Mesenchymal stem cell (in vitro differentiated cells and primary cell): ENCODE measurements around the gene FGF14.

Experiments
- DNase-seq: peaks from one replicate; pipeline ENCODE4 v3.0.0-alpha.2; 2013
- H2AFZ ChIP-seq: one replicate; pipeline ENCODE4 v1.6.1; 2013; ENCODE audit warnings: low read depth, mild to moderate bottlenecking, control low read depth, inconsistent platforms, low read length, moderate library complexity
- H2AK5ac ChIP-seq: 2 replicates; pipeline ENCODE4 v1.6.1; 2013; ENCODE audit warnings: low read length, moderate library complexity, mild to moderate bottlenecking, inconsistent platforms; ENCODE audit not compliant: severe bottlenecking
- H2BK120ac ChIP-seq: one replicate; pipeline ENCODE4 v1.6.1; 2013; ENCODE audit warnings: low read depth, mild to moderate bottlenecking, inconsistent platforms, low read length, moderate library complexity
- H2BK12ac ChIP-seq, 2 experiments: one replicate each; pipeline ENCODE4 v1.6.1; 2013; ENCODE audit warnings: inconsistent platforms in 2 of 2, low read length in 2 of 2, mild to moderate bottlenecking in 2 of 2, moderate library complexity in 2 of 2, control low read depth in 1 of 2
- H2BK15ac ChIP-seq: one replicate; pipeline ENCODE4 v1.6.1; 2013; ENCODE audit warnings: mild to moderate bottlenecking, low read depth, inconsistent platforms; ENCODE audit not compliant: poor library complexity, severe bottlenecking
- H2BK5ac ChIP-seq: 2 replicates; pipeline ENCODE4 v1.6.1; 2013; ENCODE audit warnings: low read depth, mild to moderate bottlenecking, low read length, control low read depth, inconsistent platforms; ENCODE audit not compliant: poor library complexity, severe bottlenecking
- H3K14ac ChIP-seq, 2 experiments: one replicate each; pipeline ENCODE4 v1.6.1; 2013; ENCODE audit warnings: inconsistent platforms in 2 of 2, low read length in 2 of 2, control low read depth in 1 of 2, mild to moderate bottlenecking in 1 of 2, moderate library complexity in 1 of 2
- H3K18ac ChIP-seq, 2 experiments: one replicate each; pipeline ENCODE4 v1.6.1; 2013; ENCODE audit warnings: inconsistent platforms in 2 of 2, low read length in 2 of 2, control low read depth in 1 of 2, low read depth in 1 of 2, mild to moderate bottlenecking in 1 of 2
- H3K23ac ChIP-seq, 2 experiments: one replicate each; pipeline ENCODE4 v1.6.1; 2013; ENCODE audit warnings: inconsistent platforms in 2 of 2, low read length in 2 of 2, mild to moderate bottlenecking in 2 of 2, moderate library complexity in 2 of 2, control low read depth in 1 of 2
- H3K27ac ChIP-seq: 2 replicates; pipeline ENCODE4 v1.5.1; 2013; ENCODE audit warnings: mild to moderate bottlenecking, moderate library complexity, low read length, control low read depth, inconsistent platforms; ENCODE audit not compliant: poor library complexity, severe bottlenecking
- H3K27me3 ChIP-seq, 2 experiments: 2 replicates each; pipeline versions ENCODE4 v1.6.1 to v1.7.0; 2013; ENCODE audit warnings: low read length in 2 of 2, mild to moderate bottlenecking in 2 of 2, moderate library complexity in 2 of 2, control low read depth in 1 of 2, inconsistent platforms in 1 of 2; ENCODE audit not compliant: control insufficient read depth in 1 of 2, insufficient read depth in 1 of 2
- H3K36me3 ChIP-seq, 2 experiments: 2 replicates each; pipeline versions ENCODE4 v1.6.1 to v1.7.0; 2013; ENCODE audit warnings: low read length in 2 of 2, control low read depth in 1 of 2, inconsistent platforms in 1 of 2, low read depth in 1 of 2, mild to moderate bottlenecking in 1 of 2; ENCODE audit not compliant: insufficient read depth in 2 of 2, control insufficient read depth in 1 of 2
- H3K4ac ChIP-seq, 2 experiments: one replicate each; pipeline ENCODE4 v1.6.1; 2013; ENCODE audit warnings: inconsistent platforms in 2 of 2, low read length in 2 of 2, mild to moderate bottlenecking in 2 of 2, moderate library complexity in 2 of 2, control low read depth in 1 of 2, low read depth in 1 of 2
- H3K4me1 ChIP-seq: 2 replicates; pipeline ENCODE4 v1.6.1; 2013; ENCODE audit warnings: low read depth, low read length, control low read depth; ENCODE audit not compliant: control insufficient read depth, insufficient read depth
- H3K4me2 ChIP-seq: 2 replicates; pipeline ENCODE4 v1.6.1; 2013; ENCODE audit warnings: low read length, mild to moderate bottlenecking, inconsistent platforms; ENCODE audit not compliant: poor library complexity, severe bottlenecking
- H3K4me3 ChIP-seq, 2 experiments: 2 replicates each; pipeline versions ENCODE4 v1.5.1 to v1.7.0; 2013; ENCODE audit warnings: low read length in 2 of 2, mild to moderate bottlenecking in 2 of 2, control low read depth in 1 of 2, low read depth in 1 of 2; ENCODE audit not compliant: insufficient read depth in 1 of 2
- H3K79me1 ChIP-seq: replicated peaks from 2 replicates; pipeline ENCODE4 v1.6.1; 2013; ENCODE audit warnings: mild to moderate bottlenecking, control low read depth, low read length, inconsistent platforms; ENCODE audit not compliant: poor library complexity, severe bottlenecking
- H3K9ac ChIP-seq: 2 replicates; pipeline ENCODE4 v1.7.0; 2013; ENCODE audit warnings: mild to moderate bottlenecking, low read length, moderate library complexity
- H3K9me3 ChIP-seq: 2 replicates; pipeline ENCODE4 v1.7.0; 2013; ENCODE audit warnings: mild to moderate bottlenecking, low read length; ENCODE audit not compliant: control insufficient read depth
- H4K8ac ChIP-seq: one replicate; pipeline ENCODE4 v1.6.1; 2013; ENCODE audit warnings: inconsistent platforms, mild to moderate bottlenecking, low read length, moderate library complexity
- H4K91ac ChIP-seq: one replicate; pipeline ENCODE4 v1.6.1; 2013; ENCODE audit warnings: mild to moderate bottlenecking, low read length, inconsistent platforms
- whole genome bisulfite sequencing: methylation state at CpG from one replicate; pipeline ENCODE4 v1.1.7; 2013; ENCODE audit warnings: mixed read lengths; 5-methylcytosine and 5-hydroxymethylcytosine counted together

Gene FGF14

GRCh38 chr13:102187313-102187712 is 214.5 kb downstream of the FGF14 start:
- WGBS = 93% methylated on average over 3 of the region's 4 CpGs

GRCh38 chr13:102185375-102185984 is 216.4 kb downstream of the FGF14 start:
- H3K14ac ChIP-seq = no peak overlapping the region
- no peak overlapping the region for H3K23ac ChIP-seq
- H2BK120ac ChIP-seq = no peak overlapping the region
- peaks cover 5% of the 10 kb centered on the region for H3K9me3 ChIP-seq
- no peak overlapping the region for H3K9ac ChIP-seq
- H3K4ac ChIP-seq = no peak overlapping the region
- H2AFZ ChIP-seq = no peak overlapping the region
- H2BK15ac ChIP-seq = no peak overlapping the region
- no peaks in the 10 kb centered on the region for H3K4me1 ChIP-seq
- H3K27me3 ChIP-seq = no peaks in the 10 kb centered on the region
- H4K91ac ChIP-seq = no peak overlapping the region
- no peak overlapping the region for H2AK5ac ChIP-seq
- no peak overlapping the region for H3K27ac ChIP-seq
- no peak overlapping the region for H3K4me3 ChIP-seq
- H3K36me3 ChIP-seq = no peaks in the 10 kb centered on the region
- H3K4me2 ChIP-seq = no peak overlapping the region
- no CpG with 5 or more reads among the region's 5 CpGs for WGBS
- no peak overlapping the region for H2BK12ac ChIP-seq
- H2BK5ac ChIP-seq = no peak overlapping the region
- no peak overlapping the region for H3K18ac ChIP-seq
- no peak overlapping the region for H4K8ac ChIP-seq
- no peaks in the 10 kb centered on the region for H3K79me1 ChIP-seq
- DNase-seq = no peak

More at GRCh38 chr13:102187313-102187712, 214.5 kb downstream of the FGF14 start:
- H3K4ac ChIP-seq = no peak overlapping the region
- H3K36me3 ChIP-seq = no peaks in the 10 kb centered on the region
- H2BK120ac ChIP-seq = no peak overlapping the region
- no peak overlapping the region for H3K23ac ChIP-seq
- no peak overlapping the region for H3K27ac ChIP-seq
- no peak for DNase-seq
- no peak overlapping the region for H4K91ac ChIP-seq
- no peak overlapping the region for H4K8ac ChIP-seq
- no peak overlapping the region for H3K4me3 ChIP-seq
- H3K79me1 ChIP-seq = no peaks in the 10 kb centered on the region
- no peak overlapping the region for H2AK5ac ChIP-seq
- no peak overlapping the region for H3K18ac ChIP-seq
- no peak overlapping the region for H2BK5ac ChIP-seq
- H2BK15ac ChIP-seq = no peak overlapping the region
- H3K4me1 ChIP-seq = no peaks in the 10 kb centered on the region
- H3K9ac ChIP-seq = no peak overlapping the region
- no peaks in the 10 kb centered on the region for H3K27me3 ChIP-seq
- peaks cover 5% of the 10 kb centered on the region for H3K9me3 ChIP-seq
- H3K4me2 ChIP-seq = no peak overlapping the region
- no peak overlapping the region for H3K14ac ChIP-seq
- no peak overlapping the region for H2BK12ac ChIP-seq
- H2AFZ ChIP-seq = no peak overlapping the region

- Histone ChIP-seq H3K9me3 (no peaks in the 10 kb centered on the region), H3K27ac (no peak overlapping the region), H2BK120ac (no peak overlapping the region), H3K27me3 (no peaks in the 10 kb centered on the region), H2BK12ac (no peak overlapping the region), H3K79me1 (no peaks in the 10 kb centered on the region), H3K4me3 (no peak overlapping the region), H2BK5ac (no peak overlapping the region), H3K4me2 (no peak overlapping the region), H3K4me1 (no peaks in the 10 kb centered on the region), H2BK15ac (no peak overlapping the region), H4K91ac (no peak overlapping the region), H3K18ac (no peak overlapping the region), H2AFZ (no peak overlapping the region), H3K9ac (no peak overlapping the region), H3K36me3 (no peaks in the 10 kb centered on the region), H4K8ac (no peak overlapping the region), H3K23ac (no peak overlapping the region), H3K4ac (no peak overlapping the region), H3K14ac (no peak overlapping the region), H2AK5ac (no peak overlapping the region)
- 79% methylated on average over 3 of the region's 4 CpGs for WGBS
- DNase-seq = no peak
Observed at GRCh38 chr13:102183509-102184182, 218.2 kb downstream of the FGF14 start.

- Histone ChIP-seq H2BK15ac (no peak overlapping the region), H3K18ac (no peak overlapping the region)
- WGBS = 98% methylated on average over 3 of the region's 5 CpGs
Observed at GRCh38 chr13:102182170-102182569, 219.7 kb downstream of the FGF14 start.

More at GRCh38 chr13:102182170-102182569, 219.7 kb downstream of the FGF14 start:
- no peak for DNase-seq
- no peak overlapping the region for H3K4me2 ChIP-seq
- no peak overlapping the region for H3K23ac ChIP-seq
- H3K36me3 ChIP-seq = no peaks in the 10 kb centered on the region
- no peak overlapping the region for H3K14ac ChIP-seq
- H3K4me3 ChIP-seq = no peak overlapping the region
- no peaks in the 10 kb centered on the region for H3K27me3 ChIP-seq
- no peaks in the 10 kb centered on the region for H3K9me3 ChIP-seq
- no peaks in the 10 kb centered on the region for H3K79me1 ChIP-seq
- no peak overlapping the region for H2BK12ac ChIP-seq
- no peak overlapping the region for H4K91ac ChIP-seq
- no peak overlapping the region for H2BK120ac ChIP-seq
- H3K4me1 ChIP-seq = no peaks in the 10 kb centered on the region
- H2AFZ ChIP-seq = no peak overlapping the region
- no peak overlapping the region for H3K9ac ChIP-seq
- H3K27ac ChIP-seq = no peak overlapping the region
- H4K8ac ChIP-seq = no peak overlapping the region
- no peak overlapping the region for H2BK5ac ChIP-seq
- H2AK5ac ChIP-seq = no peak overlapping the region
- no peak overlapping the region for H3K4ac ChIP-seq
